ENCODE measurements around the gene TMEM115.

Gene TMEM115, protein sequence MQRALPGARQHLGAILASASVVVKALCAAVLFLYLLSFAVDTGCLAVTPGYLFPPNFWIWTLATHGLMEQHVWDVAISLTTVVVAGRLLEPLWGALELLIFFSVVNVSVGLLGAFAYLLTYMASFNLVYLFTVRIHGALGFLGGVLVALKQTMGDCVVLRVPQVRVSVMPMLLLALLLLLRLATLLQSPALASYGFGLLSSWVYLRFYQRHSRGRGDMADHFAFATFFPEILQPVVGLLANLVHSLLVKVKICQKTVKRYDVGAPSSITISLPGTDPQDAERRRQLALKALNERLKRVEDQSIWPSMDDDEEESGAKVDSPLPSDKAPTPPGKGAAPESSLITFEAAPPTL

DNA sequence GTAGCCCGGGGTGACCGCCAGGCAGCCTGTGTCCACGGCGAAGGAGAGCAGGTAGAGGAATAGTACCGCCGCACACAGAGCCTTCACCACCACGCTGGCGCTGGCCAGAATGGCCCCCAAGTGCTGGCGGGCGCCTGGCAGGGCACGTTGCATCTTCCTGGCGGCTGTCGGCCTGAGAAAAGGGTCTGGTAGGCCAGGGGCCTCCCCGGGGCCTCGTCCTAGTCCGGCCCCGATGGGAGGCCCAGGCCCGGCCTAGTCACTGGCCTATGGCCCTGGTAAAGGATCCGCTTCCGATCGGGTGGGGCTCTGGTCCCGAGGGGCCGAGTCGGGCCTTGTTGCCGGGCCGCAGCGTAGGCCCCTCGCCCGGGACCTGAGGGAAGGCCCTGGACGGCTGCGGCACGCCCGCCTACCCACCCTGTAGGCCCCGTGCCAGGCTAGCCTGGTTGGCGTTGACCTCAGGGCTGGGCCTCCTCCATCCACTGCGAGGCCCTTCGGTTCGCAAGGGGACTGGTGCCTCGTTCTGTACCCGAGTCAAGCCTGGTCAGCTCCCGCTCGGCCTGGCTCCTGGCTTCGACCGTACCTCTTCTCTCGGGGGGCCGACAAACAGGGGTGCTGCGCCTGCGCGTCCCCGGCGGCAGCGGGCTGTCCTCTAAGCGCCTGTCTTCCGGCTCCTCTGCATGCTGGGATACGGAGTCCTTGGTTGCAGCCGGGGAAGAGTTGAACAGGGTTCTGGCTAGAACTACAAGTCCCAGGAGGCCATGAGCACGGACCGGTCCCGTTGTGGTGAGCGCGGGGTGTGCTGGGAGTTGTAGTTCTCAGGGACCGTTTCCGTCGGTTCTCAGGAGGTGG lies at the start of gene TMEM115:
TSS of gene TMEM115 (minus strand) at position 611 of the 849 bp plus-strand sequence. CDS start at position 153, 458 bp downstream.
- peak; percentile 97 for DNase-seq

DNA sequence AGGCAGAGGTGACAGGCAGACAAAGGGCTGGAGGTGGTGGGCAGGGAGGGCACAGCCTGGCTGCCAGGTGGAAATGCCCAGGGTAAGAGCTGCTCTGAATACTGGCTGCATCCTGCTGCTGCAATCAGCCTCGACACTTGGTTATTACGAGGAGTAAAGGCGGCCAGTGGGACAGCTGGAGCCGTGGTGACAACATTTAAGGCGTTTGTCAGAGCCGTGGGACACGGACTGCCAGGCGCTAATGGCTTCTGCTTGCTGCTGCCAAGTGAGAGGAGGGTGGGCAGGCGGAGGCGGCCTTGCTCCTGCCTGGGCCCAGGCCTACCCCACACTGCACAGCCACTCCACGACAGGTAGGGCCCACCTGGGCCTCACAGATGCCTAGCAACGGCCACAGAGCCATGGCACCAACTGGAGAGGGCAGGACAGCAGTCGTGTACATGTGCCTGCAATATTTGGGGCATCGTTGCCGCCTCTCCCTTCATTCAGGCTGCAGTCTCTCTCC lies 49.2 kb upstream of the TMEM115 start:
- no peak for DNase-seq

GRCh38 chr3:50406487-50406886 lies 47.2 kb upstream of the TMEM115 start:
- DNase-seq: no peak

DNA sequence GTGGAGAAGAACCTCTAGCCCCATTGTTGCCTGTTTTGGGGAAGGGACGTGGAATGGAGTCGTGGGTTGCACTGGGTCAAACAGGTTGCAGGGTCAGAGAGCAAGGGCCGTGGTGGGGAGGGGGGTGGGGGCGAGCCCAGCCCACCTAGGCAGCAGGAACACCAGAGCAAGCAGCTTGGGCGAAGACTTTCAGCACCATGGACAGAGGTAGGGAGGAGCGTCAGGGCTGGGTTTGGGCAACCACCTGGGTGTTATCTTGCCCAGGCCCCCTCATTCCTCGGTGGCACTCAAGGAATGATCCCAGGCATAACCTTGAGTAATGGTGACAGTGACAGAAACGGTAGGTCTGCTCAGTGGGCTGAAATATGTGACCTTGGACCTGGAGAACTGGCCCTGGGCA lies 45.9 kb upstream of the TMEM115 start:
- peak; percentile 37 for DNase-seq

DNA sequence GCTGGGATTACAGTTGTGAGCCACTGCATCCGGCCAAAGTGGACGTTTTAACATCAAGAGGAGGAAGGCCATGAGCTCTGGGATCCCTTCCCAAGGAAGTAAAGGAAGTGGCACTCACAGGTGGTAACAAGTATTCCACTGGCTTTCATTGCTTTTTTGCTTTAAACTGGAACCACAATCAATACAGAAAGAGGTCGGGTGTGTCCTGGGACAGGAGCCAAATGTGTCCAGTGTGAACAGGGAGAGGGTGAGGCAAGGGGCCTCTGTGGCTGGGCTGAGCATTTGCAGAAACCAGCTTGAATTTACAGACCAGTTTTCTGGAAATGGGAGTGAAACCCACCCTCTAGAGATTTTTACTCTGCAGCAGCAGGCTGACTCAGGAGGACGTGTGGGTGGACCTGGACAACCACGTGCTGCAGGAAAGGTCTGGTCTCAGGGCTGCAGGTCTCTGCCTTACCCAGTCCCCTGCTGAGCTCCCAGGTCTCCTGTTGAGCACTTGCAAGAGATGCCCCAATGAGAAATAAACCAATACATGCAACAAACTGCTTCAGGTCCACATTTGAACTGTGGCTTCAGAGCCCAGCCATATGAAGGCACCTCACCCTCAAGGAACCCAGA lies 42.8 kb upstream of the TMEM115 start:
- DNase-seq: no peak

GRCh38 chr3:50396502-50396901 lies 37.2 kb upstream of the TMEM115 start:
- DNase-seq: no peak

- DNase-seq: no peak
Observed at GRCh38 chr3:50395070-50395860, 35.9 kb upstream of the TMEM115 start.

DNA sequence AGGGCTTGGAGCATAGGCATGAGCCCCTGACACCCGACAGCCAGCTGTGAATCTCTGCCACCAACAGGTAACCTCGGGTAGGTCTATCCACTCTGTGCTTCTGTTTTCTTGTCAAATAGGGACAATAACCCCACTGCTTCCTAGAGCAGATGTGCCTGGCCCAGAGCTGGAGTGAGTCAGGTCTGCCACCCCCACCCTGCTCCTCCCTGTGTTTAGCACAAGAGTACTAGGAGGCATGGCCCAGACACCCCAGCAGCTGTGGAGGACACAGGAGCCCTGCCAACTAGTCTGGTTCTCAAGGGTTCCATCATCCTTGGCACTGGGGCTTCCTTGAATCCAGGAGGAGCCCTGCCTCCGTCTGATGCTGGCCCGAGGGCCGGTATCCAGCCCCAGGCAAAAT lies 33.7 kb upstream of the TMEM115 start:
- DNase-seq: no peak

DNA sequence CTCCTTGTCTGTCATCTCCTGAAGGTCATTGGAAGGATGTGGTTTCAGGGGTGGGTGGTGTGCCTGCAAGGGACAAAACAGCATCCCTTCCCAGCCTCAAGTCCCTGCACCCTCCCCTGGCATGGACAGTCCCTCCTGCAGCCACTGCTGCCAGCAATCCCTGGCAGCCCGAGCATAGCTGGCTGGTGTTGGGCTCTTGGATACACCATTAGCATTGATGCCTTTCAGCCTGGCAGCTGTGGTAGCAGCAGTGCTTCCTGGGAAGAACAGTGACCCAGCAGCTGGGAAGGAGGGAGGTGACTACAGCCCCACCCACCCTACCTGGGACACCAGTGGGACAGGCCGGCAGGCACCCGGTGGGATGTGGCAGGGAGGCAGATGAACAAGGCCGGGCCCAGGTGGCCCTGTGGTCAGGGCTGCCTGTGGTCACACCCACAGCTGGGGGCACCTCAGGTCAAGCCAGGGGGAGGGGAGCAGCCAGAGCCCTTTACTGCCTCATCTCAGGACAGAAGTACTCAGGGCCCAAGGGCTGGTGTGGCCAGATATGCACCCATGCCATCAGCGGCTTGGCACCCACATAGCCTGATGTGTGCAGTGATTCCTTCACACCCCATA lies 32.9 kb upstream of the TMEM115 start:
- DNase-seq: no peak

DNA sequence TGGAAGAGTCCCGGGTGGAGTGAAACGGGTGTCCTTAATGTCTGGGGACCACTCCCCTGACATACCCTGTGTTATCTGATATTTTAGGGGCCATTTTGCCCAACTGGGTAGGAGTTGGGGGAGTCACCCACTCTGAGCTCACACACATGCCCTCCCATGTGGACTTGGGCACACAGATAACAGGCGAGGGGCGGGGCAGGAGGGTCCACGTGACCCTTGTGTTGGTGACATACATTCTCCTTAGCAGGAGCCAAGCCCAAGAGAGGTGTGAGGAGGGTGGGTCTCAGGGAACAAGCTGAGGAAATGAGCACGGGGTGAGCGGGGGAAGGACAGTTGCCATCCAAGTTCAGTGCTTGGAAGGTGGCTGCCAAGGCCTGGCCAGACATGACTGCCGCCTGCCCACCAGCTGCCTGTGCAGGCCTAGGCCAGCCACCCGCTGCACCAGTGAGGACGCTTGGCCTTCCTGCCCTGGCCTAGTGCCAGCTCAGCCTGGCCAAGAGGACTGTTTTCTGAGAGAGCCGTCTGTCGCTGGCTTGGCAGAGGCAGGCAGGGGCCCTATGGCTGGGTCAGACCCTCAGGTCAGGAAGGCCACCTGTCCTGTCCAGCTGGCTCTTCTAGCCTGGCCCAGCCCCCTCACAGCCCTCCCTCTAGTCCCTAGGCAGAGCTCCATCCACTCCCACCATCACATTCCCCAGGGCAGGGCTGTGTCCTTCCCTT lies 31.3 kb upstream of the TMEM115 start:
- no peak for DNase-seq

DNA sequence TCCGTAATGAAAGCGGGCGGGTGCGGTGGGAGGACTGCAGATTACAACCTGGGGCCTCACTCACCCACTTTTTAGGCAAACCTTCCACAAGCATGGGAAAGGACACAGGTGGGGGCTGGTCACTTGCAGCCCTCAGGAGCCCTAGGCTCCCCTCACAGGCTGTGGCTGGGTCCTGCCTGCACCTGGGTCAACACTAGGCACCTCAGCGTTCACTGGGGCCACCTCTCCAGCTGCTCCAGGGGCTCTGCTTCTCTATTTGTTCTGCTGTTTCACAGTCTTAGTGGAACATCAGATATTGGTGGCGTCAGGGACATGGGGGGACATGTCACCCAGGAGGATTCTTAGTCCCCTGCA lies 30.1 kb upstream of the TMEM115 start:
- DNase-seq: no peak

DNA sequence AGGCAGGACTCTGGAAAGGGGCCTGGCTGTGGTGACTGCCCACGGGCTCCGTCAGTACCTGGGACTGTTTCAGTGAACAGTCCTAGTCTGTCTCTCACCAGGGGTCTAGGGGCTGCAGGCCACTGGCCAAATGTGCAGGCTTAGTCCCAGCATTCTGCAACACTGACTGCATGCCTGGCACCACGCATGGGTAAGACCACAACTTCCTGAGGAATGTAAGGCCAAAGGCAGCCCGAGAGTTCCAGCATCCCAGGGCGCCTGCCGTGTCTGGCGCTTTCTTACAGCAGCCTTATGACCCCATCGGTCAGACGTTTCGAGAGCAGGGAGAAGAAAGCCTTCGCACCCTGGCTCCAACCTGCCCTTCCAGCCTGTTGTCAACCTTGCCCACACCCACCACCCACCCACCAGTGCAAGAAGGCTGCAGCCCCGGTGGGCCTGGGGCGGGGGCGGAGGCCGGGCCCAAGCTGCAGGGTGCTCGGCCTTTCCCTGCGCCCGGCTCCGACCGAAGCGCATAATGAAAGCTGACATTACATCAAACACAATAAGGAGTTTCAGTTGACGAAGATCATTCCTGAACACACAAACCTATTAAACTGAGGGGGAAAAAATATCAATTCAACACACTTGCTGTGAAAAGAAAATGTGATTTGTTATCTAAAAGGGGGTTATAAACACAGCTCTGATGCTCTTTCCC lies 29.5 kb upstream of the TMEM115 start:
- no peak for DNase-seq

DNA sequence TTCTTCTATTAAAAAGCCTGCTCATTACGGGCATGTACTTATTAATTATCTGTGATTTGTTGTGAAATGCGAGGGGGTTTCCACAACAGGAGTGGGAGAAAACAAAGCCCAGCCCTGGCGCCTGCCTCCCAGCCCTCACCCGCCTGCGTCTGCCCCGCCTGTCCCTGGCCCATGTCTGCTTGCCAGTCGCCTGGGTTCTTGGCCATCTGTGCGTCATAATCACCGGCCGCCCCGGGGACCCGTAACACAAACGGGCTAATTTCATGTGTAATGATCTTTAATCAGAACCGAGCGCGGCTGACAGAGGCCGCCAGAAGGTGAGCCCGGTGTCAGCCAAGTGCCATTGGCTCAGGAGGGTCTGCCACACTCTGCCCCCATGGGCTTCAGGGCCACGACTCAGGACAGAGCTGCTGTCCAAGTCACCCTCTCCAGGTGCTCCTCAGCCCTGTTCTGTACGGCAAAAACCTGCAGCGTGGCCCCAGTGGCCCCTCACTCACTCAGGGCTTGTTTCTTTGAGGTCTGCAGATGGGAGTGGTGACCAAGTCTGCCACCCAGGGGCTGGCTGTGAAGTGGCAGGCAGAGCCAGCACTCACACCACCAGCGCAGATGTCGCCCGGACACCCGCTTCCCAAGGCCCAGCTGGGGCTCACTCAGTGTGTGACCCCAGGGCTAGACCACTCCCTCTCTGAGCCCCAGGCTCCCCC lies 28.8 kb upstream of the TMEM115 start:
- DNase-seq: no peak

DNA sequence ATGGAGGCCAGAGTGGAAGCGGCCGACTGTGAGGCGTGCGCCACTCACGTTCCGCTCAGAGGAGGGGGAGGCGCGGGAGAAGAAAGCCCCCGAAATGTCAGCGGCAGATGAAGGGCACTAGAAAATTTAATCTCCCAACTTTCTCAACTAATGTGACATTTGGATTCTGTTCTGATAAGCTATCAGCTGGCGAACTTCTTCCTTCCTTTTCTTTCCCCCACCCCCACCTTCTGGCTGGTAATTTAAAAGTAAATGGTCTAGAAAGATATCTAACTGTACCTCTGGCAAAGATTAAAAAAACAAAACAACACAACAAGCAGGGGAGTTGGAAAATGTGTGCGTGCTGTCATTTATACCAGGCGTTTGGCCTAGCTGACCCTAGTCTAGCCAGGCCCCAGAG lies 26.4 kb upstream of the TMEM115 start:
- no peak for DNase-seq

DNA sequence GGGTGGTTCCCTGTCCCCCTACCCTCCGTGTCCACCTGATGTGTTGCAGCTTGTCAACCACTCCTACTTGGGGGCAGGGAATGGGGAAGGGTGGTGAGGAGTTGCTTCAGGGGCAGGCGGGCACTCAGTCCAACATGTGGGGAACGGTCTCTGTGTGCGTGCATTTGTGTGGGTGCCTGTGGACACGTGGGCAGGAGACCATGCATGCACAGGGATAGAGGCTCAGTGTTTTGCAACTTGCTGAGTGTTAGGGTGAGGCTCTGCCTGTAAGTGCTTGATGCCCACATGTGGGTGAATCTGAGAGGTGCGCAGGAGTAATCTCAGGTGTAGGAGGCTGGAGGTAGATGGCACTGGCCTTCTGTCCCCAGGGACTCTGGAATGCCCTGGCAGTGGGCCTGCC lies 24.4 kb upstream of the TMEM115 start:
- DNase-seq: no peak

DNA sequence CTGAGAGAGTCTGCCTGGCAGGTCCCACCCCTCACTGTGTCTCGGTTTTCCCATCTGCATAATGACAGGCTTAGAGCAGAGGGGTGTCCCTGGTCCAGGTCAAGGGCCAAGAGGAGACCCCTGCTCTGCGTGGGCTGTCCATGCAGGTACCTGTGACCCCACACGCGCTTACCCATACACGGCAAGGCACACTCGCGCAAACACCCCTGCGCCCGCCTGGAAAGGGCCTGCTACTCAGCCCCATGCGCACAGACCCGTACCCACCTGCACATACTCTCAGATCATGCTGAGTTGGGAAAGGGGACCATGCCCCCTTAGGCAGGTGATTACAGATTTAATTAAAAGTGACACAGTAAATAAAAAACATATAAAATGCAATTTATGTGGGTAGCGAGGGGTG lies 23.4 kb upstream of the TMEM115 start:
- DNase-seq: no peak

DNA sequence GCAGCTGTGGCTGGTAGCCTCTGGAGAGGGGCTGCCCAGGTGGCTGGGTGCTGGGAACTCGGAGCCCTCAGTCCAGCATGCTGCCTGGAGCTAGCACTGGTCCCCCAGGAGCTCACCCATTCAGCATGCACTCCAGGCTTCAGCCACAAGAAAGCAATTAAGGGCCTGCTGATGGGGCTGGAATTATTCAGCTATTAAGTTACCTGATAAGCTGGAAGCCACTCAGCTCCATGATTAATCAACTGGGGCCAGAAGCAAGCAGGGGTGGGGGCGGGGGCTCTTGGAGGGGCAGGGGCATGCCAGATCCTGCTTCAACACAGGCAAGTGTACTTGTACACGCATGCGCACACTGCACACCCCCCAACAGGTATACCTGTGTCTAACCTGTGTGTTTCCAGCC lies 22.1 kb upstream of the TMEM115 start:
- DNase-seq: no peak

GRCh38 chr3:50380405-50381085 lies 21.2 kb upstream of the TMEM115 start:
- no peak for DNase-seq

DNA sequence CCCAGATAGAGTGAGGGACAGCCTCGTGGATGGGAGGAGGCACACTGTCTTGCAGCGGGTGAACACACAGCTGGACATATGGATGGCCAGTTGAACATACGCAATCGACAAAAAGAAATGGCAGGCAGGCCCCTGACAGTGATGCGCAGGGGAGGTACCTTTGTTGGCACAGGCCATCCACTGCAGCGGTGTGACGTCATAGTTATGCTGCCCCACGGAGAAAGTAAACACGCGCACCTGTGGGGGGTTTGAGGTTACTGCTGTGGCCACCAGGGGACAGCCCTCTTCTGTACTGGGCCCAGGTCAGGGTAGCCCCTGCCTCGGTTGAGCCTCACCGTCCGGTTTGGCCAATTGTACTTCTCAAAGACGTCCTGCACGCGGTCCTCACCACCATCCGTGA lies 19.4 kb upstream of the TMEM115 start:
- DNase-seq: no peak

GRCh38 chr3:50378024-50378423 lies 18.7 kb upstream of the TMEM115 start:
- no peak for DNase-seq

All from stimulated activated CD4-positive, alpha-beta T cell treated with anti-CD3 and anti-CD28 coated beads, Interleukin-15, amount 100 ng/mL, for 24 hours (primary cell).